Suprapubic skin (tissue), 4 donors: ENCODE results near the gene PELI1. TPM values are rescaled to one million over a fixed set of nuclear protein-coding genes. Genes with fewer than 3 reads are reported as not detected.

Source experiments
- DNase-seq, 2 donors: peaks; one replicate each; pipeline ENCODE4 v3.0.0-alpha.2; 2019; ENCODE audit warnings: low spot score in 2 of 2
- H3K27ac ChIP-seq: fragments of 200-600 bp; sonication (generic); one replicate; pipeline ENCODE4 v1.5.1; 2019
- H3K27me3 ChIP-seq: fragments of 200-600 bp; sonication (generic); one replicate; pipeline ENCODE4 v1.5.1; 2019
- H3K36me3 ChIP-seq: fragments of 200-600 bp; sonication (generic); one replicate; pipeline ENCODE4 v1.5.1; 2019
- H3K4me1 ChIP-seq: fragments of 200-600 bp; sonication (generic); one replicate; pipeline ENCODE4 v1.5.1; 2019
- H3K4me3 ChIP-seq: fragments of 200-600 bp; sonication (generic); one replicate; pipeline ENCODE4 v1.5.1; 2019; ENCODE audit warnings: mild to moderate bottlenecking
- H3K9me3 ChIP-seq: fragments of 200-600 bp; sonication (generic); one replicate; pipeline ENCODE4 v1.5.1; 2019
- EP300 ChIP-seq: sonication (generic); formaldehyde crosslinking; IDR thresholded peaks from one replicate; pipeline ENCODE4 v1.6.1; 2017; ENCODE audit warnings: antibody characterized with exemption
- POLR2A ChIP-seq, 2 donors: fragments of 450-650 bp; IDR thresholded peaks; one replicate each; pipeline ENCODE4 v1.6.1; 2017; ENCODE audit warnings: antibody characterized with exemption in 2 of 2, mild to moderate bottlenecking in 2 of 2, moderate library complexity in 2 of 2
- POLR2AphosphoS5 ChIP-seq, 3 donors: sonication (generic); formaldehyde crosslinking; IDR thresholded peaks; one replicate each; pipeline ENCODE4 v1.6.1; 2017; ENCODE audit warnings: antibody characterized with exemption in 3 of 3
- WGBS: methylation state at CpG from one replicate; pipeline ENCODE4 v1.1.5; 2018; 5-methylcytosine and 5-hydroxymethylcytosine counted together
- total RNA-seq, 4 donors: library from RNA; depleted of rRNA; stranded (reverse); fragments of >200 nt; gene quantifications; one replicate each; pipeline ENCODE4 v1.1.0, GENCODE V29; 2016
- TF ChIP-seq, protein P1 (sequence below), 2 donors: fragments of 200-600 bp in 1 of 2; fragments of 450-650 bp in 1 of 2; sonication (generic) in 1 of 2; IDR thresholded peaks; one replicate each; pipeline ENCODE4 v1.5.1; 2016 to 2019; ENCODE audit warnings: antibody characterized with exemption in 2 of 2, mild to moderate bottlenecking in 1 of 2, moderate library complexity in 1 of 2

PELI1 gene
- total RNA-seq, 4 donors from 2014 or later: 50.6 to 72.3 (median 59.7) TPM

DNA sequence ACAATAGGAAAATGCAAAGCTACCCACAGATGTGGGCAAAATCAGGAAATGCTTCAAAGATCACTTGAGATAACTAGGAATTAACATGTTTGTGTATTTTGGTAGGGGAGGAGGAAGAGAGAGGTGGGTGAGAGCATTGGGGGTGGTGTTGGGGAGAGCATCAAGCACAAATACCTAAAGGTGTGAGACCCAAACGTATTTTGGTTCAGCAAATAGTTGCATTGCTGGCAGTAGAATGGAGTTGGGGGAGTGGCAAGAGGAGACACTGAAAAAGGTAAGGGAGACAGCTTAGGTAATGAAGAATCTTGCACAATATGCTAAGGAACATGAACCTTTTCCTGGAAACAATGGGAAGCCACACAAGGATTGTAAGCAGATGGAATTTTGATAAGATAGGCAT, 1.5 kb upstream of the PELI1 start:
- Histone ChIP-seq H3K4me3 (no peak overlapping the region), H3K27ac (peak overlapping the region; percentile 17)

DNA sequence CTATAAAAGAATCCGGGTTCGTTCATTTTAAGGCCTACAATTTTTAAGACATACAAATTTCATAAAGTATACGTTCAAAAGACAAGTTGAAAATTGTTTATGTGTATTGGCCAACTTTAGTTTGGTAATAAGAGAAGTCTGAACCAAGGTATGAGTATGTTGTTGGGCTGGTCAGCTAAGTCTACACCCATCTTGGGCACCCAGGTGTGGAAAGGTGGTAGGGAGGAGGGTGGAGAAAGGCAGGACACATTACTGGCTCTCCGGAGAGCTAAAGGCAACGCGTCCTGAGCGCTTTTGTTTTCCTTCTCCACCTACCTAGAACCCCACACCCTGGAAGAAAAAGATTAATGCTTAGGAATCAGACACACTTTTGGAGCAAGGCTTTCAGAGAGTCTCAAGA, 899 bp upstream of the PELI1 start:
- Histone ChIP-seq H3K4me3 (no peak overlapping the region), H3K27me3 (no peaks in the 10 kb centered on the region), H3K36me3 (no peaks in the 10 kb centered on the region), H3K9me3 (no peaks in the 10 kb centered on the region), H3K27ac (peak overlapping the region; percentile 17), H3K4me1 (peaks cover 27% of the 10 kb centered on the region)
- DNase-seq: no peak
- WGBS: 91% methylated on average over 7 of the region's 7 CpGs
- TF ChIP-seq EP300 (no peak), POLR2AphosphoS5 (IDR thresholded peaks at IDR 0.05) (no peak), POLR2A (IDR thresholded peaks at IDR 0.05) (no peak)
- TF ChIP-seq, protein P1, sequence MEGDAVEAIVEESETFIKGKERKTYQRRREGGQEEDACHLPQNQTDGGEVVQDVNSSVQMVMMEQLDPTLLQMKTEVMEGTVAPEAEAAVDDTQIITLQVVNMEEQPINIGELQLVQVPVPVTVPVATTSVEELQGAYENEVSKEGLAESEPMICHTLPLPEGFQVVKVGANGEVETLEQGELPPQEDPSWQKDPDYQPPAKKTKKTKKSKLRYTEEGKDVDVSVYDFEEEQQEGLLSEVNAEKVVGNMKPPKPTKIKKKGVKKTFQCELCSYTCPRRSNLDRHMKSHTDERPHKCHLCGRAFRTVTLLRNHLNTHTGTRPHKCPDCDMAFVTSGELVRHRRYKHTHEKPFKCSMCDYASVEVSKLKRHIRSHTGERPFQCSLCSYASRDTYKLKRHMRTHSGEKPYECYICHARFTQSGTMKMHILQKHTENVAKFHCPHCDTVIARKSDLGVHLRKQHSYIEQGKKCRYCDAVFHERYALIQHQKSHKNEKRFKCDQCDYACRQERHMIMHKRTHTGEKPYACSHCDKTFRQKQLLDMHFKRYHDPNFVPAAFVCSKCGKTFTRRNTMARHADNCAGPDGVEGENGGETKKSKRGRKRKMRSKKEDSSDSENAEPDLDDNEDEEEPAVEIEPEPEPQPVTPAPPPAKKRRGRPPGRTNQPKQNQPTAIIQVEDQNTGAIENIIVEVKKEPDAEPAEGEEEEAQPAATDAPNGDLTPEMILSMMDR (IDR thresholded peaks at IDR 0.05): no peak

More for the DNA sequence above, 1.5 kb upstream of the PELI1 start:
- no peaks in the 10 kb centered on the region for H3K9me3 ChIP-seq
- WGBS: 41% methylated on average over 1 of the region's 1 CpG
- no peaks in the 10 kb centered on the region for H3K27me3 ChIP-seq
- H3K36me3 ChIP-seq: no peaks in the 10 kb centered on the region
- DNase-seq: no peak
- peaks cover 23% of the 10 kb centered on the region for H3K4me1 ChIP-seq
- TF ChIP-seq POLR2AphosphoS5 (IDR thresholded peaks at IDR 0.05) (no peak), EP300 (no peak), POLR2A (IDR thresholded peaks at IDR 0.05) (no peak)
- TF ChIP-seq, protein P1 (IDR thresholded peaks at IDR 0.05): no peak

DNA sequence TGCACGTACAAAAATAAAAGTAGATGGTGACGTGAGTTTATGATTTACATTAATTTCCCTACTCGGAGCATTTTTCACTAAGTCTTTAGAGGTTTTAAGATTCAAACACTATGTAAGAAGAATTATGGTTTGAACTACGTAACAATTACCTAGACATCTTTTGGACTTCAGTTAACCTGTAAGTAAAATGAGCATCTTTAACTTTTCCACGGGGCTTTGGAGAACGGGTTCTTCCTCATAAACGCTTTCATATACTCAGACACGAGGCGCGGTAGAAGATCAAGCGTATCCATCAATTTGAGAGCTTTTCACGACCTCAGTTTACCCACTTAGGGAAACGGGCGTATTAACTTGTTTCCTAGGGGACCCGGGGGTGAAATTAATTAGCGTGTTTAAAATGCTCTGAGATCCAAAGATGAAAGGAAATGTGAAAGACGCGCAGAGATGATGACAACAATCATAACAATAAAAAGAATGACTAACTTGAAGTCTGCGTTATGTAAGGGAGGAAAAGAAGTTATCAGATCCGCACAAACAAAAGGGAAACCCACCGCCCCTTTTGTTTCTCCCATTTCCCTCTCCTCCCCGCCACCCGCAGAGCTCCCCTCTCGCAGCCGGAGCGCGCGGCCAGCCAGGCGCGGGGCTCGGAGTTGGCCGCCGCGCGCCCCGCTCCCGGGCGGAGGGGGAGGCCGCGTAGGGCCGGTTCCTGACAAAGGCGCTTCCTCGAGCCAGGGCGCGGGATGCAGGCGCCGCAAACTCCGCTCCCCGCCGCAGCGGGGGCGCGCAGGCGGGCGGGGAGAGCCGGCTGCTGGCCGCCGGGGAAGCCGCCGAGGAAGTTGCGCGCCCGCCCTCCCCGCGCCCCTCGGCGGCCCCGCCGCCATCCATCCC, 807 bp downstream of the PELI1 start:
- peaks cover 45% of the 10 kb centered on the region for H3K4me1 ChIP-seq
- no peak for DNase-seq
- TF ChIP-seq, protein P1 (IDR thresholded peaks at IDR 0.05): no peak
- TF ChIP-seq POLR2AphosphoS5 (IDR thresholded peaks at IDR 0.05) (no peak), POLR2A (IDR thresholded peaks at IDR 0.05) (no peak), EP300 (no peak)
- no peaks in the 10 kb centered on the region for H3K27me3 ChIP-seq
- under 1% methylated on average over 58 of the region's 69 CpGs for WGBS
- H3K9me3 ChIP-seq: no peaks in the 10 kb centered on the region
- H3K27ac ChIP-seq: peak overlapping the region; percentile 98
- H3K36me3 ChIP-seq: no peaks in the 10 kb centered on the region
- peak overlapping the region; percentile 91 for H3K4me3 ChIP-seq

DNA sequence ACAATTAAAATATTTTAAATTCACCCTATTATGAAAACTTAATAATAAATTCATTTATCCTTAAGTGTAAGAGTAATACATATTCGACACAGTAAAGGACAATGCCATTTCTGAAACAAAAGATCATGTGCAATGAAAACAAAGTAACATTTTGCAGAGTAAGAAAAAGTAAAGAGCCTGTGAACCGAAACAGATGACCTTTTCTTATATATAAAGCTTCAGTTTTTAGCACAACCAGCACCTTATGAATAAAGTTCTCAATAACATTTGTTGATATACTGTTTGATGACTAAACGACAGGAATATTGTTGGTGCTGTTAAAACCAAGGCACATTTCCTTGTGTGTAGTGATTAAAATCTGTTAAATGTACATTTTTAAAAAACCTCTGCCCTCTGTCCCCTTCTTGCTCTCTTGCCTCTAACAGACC, 1.5 kb downstream of the PELI1 start:
- Histone ChIP-seq H3K4me1 (peaks cover 51% of the 10 kb centered on the region), H3K4me3 (peak overlapping the region; percentile 91), H3K9me3 (no peaks in the 10 kb centered on the region), H3K36me3 (no peaks in the 10 kb centered on the region), H3K27ac (peak overlapping the region; percentile 98), H3K27me3 (no peaks in the 10 kb centered on the region)
- 7% methylated on average over 3 of the region's 3 CpGs for WGBS
- no peak for DNase-seq
- TF ChIP-seq POLR2AphosphoS5 (IDR thresholded peaks at IDR 0.05) (no peak), EP300 (no peak)
- TF ChIP-seq, protein P1 (IDR thresholded peaks at IDR 0.05): no peak

DNA sequence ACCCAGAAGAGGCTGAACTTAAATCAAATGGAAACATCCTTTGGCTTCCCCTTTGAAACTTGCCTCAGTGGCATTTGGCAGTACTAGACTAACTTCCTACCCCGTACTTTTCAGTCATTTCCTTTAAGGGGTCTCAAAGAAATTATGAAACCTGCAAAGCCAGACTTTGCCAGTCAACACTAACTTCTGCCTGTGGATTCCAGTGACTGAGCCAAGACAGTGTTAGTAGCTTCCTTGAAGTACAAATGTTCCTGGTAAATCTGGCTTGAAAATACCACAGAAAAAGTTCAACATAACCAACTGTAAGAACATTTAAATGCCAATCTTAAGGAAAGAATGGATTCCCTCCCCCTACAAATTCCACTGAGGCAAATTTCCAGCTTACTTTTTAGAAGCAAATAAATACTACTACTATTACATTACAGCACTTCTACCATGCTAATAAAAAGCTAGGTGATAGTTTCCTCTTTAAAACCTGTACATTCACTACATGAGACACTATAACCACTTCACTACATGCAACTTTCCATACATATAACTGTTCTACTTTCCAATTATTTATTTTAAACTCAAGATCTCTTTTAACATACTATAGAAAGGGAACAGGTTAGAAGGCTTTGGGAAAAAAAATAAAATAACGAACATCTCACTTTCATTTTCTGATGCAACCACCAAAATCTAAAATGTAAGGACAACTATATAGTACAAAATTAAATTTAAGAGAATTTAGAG, 2.4 kb downstream of the PELI1 start:
- Histone ChIP-seq H3K27ac (peak overlapping the region; percentile 98), H3K4me1 (peaks cover 60% of the 10 kb centered on the region), H3K4me3 (peak overlapping the region; percentile 91), H3K27me3 (no peaks in the 10 kb centered on the region), H3K36me3 (no peaks in the 10 kb centered on the region), H3K9me3 (no peaks in the 10 kb centered on the region)
- 30% methylated on average over 2 of the region's 2 CpGs for WGBS
- TF ChIP-seq POLR2AphosphoS5 (IDR thresholded peaks at IDR 0.05) (no peak), POLR2A (IDR thresholded peaks at IDR 0.05) (no peak), EP300 (no peak)
- TF ChIP-seq, protein P1 (IDR thresholded peaks at IDR 0.05): no peak
- no peak for DNase-seq
